GM12801 (cell line): ENCODE results near the gene ZNF292.

Experiments
- TF ChIP-seq, protein P1 (sequence below): IDR thresholded peaks from one replicate; pipeline ENCODE4 v1.5.1; 2011; ENCODE audit warnings: control low read depth; ENCODE audit not compliant: insufficient read length; ENCODE audit errors: extremely low read depth

The ZNF292 gene

DNA sequence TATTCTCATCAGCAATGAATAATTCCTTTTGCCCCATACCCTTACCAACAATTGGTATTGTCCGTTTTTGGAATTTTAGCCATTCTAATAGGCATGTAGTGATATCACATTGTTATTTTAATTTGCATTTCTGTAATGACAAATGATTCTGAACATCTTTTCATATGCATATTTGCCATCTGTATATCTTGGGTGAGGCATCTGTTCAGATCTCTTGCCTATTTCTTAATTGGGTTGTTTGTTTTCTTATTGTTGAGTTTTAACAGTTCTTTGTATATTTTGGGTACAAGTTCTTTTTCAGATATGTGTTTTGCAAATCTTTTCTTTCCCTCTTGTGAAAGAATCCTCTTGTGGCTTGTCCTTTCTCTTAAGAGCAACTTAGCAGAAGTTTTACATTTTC, 69.6 kb downstream of the ZNF292 start:
- TF ChIP-seq, protein P1, sequence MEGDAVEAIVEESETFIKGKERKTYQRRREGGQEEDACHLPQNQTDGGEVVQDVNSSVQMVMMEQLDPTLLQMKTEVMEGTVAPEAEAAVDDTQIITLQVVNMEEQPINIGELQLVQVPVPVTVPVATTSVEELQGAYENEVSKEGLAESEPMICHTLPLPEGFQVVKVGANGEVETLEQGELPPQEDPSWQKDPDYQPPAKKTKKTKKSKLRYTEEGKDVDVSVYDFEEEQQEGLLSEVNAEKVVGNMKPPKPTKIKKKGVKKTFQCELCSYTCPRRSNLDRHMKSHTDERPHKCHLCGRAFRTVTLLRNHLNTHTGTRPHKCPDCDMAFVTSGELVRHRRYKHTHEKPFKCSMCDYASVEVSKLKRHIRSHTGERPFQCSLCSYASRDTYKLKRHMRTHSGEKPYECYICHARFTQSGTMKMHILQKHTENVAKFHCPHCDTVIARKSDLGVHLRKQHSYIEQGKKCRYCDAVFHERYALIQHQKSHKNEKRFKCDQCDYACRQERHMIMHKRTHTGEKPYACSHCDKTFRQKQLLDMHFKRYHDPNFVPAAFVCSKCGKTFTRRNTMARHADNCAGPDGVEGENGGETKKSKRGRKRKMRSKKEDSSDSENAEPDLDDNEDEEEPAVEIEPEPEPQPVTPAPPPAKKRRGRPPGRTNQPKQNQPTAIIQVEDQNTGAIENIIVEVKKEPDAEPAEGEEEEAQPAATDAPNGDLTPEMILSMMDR: no peak

DNA sequence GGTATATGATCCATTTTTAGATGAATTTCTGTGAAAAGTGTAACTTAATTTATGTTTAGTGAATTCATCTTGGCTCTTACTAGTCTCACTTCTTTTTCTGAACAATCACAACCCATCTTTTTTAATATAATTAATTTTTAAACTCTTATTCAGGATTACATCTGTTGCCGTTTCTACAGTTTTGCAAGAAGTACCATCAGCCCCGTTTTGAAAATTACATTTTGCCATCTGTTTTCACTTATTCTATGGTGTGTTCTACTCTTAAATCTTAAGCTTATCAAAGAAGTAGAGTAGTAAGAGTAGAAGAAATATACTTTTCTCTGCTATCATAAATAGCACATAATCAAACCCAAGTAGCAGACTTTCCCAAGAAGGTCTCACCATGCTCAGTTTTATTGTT, 70.1 kb downstream of the ZNF292 start:
- TF ChIP-seq, protein P1: no peak

DNA sequence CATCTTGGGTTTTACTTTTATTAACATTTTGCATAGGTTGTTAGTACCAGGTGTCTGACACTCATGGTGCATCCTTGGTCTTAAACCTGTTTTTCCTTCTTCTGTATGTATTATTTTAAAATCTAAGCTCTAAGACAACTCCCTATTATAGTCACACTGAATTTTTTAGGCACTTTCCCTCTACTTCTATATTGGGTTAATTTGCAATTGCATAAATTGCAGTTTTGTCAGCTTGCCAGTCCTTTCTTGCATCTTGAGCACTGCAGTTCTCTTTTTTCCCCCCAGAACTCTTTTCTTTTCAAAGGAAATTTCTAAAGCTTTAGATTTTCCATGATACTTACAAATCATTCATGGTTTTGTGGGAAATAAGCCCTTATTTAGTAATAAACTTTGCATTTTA, 70.6 kb downstream of the ZNF292 start:
- TF ChIP-seq, protein P1: no peak

DNA sequence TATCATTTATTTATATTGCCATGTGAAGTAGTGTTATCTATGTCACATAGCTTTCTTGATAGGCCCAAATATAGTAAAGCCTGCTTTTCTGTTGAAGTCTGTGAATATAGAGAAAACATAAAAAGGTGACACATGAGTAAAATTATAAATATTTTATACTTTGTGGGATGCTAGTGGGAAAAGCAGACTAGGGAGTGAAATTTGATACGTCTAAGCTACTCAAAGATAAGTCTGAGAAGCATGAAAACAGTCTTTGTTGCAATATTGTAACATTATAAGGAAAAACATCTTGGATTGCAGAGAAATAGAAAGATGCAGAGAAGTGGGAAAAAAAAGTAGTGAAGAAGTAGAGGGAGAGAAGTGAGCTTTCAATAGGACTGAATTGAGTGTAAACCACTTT, 75.4 kb downstream of the ZNF292 start:
- TF ChIP-seq, protein P1: no peak

DNA sequence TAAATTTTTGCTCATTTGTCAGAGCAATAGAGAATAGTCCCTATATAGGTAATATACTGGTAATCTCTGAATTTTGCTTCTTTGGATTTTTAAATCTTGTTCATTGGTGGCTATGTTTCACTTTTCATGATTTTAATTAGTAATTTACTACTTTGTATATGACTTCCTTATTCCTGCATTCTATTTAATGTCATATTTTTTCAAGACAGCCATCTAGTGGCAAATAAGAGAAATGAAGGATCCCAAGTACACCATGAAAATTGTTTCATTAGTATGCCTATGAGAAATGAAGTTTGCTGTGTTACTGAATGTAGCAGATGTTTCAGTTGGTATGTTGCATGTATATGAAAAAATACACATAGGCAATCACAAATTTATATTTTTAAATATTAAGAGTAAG, 82.4 kb downstream of the ZNF292 start:
- TF ChIP-seq, protein P1: no peak

DNA sequence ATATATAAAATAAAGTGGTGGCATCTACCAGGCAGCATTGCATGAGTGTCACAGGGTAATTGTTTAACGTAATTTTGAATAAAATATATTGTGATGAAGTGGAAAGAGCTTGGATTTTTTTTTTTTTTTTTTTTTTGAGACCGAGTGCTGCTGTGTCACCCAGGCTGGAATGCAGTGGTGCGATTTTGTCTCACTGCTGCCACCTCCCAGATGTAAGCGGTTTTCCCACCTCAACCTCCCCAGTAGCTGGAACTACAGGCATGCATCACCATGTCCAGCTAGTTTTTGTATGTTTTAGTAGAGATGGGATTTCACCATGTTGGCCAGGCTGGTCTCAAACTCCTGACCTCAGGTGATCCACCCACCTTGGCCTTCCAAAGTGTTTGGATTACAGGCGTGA, 85.9 kb downstream of the ZNF292 start:
- TF ChIP-seq, protein P1: no peak

DNA sequence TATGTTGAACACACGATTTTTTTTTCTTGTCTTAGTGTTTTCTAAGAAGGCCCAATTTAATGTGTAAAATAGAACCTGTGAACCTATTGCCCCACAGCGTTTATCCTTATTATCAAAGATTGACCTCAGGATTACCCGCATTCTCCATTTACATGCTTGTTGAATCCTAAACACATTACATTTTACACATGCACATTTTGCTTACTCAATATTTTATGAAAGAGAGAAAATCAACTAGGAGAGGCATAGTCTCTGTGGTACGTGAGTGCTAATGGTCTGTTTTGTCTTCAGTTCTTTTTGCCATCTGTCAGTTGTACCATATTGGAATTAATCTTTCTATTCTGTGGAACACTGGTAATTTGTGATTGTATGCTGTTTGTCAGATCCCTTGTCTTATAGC, 86.9 kb downstream of the ZNF292 start:
- TF ChIP-seq, protein P1: no peak

DNA sequence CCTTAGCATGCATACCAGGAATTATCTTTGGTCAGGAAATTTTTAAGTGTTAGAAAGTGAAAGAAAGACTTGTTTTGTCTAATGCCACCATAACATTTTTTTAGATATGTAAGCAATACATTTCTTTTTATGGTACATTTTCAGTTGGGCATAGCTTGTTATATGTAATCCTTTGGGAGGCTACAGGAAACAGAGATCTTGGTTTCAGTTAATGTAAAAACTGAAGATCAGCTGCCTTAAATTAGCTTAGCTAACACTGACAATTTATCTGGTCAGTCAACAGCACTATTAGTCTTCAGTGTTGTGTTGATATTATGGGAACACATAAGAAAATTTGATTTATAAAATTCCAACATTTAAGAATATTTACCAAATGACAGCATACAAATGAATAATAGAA, 88.4 kb downstream of the ZNF292 start:
- TF ChIP-seq, protein P1: no peak
